ENCODE measurements around the gene BMP8A. TPM values are rescaled to one million over a fixed set of nuclear protein-coding genes. Genes with fewer than 3 reads are reported as not detected.
A peak's percentile ranks its signal among the peaks of the same experiment; 100 is the strongest.
"Not testable (repeated sequence)": the region's sequence is repeated elsewhere in the genome, so short reads cannot be mapped to it uniquely, and the experiment has no call there.

BMP8A gene
- total RNA-seq, 1 donor from 2014 or later: not detected

GRCh38 chr1:39516841-39517240, 25.4 kb downstream of the BMP8A start:
- H3K4me1 Mint-ChIP-seq (ENCODE audit: unreplicated experiment); H3K27me3 Mint-ChIP-seq (ENCODE audit: unreplicated experiment); DNase-seq (ENCODE audit: low spot score); H3K27ac Mint-ChIP-seq (ENCODE audit: unreplicated experiment); H3K36me3 Mint-ChIP-seq (ENCODE audit: low read depth, unreplicated experiment); H3K9me3 Mint-ChIP-seq (ENCODE audit: unreplicated experiment); H3K4me3 Mint-ChIP-seq (ENCODE audit: unreplicated experiment): not testable (repeated sequence)

GRCh38 chr1:39517936-39518335, 26.5 kb downstream of the BMP8A start:
- not testable (repeated sequence) for H3K27ac Mint-ChIP-seq (ENCODE audit: unreplicated experiment); H3K9me3 Mint-ChIP-seq (ENCODE audit: unreplicated experiment); H3K4me3 Mint-ChIP-seq (ENCODE audit: unreplicated experiment); DNase-seq (ENCODE audit: low spot score); H3K36me3 Mint-ChIP-seq (ENCODE audit: low read depth, unreplicated experiment); H3K4me1 Mint-ChIP-seq (ENCODE audit: unreplicated experiment); H3K27me3 Mint-ChIP-seq (ENCODE audit: unreplicated experiment)

GRCh38 chr1:39519376-39519775, 27.9 kb downstream of the BMP8A start:
- H3K27ac Mint-ChIP-seq (ENCODE audit: unreplicated experiment); H3K9me3 Mint-ChIP-seq (ENCODE audit: unreplicated experiment); H3K4me1 Mint-ChIP-seq (ENCODE audit: unreplicated experiment); H3K36me3 Mint-ChIP-seq (ENCODE audit: low read depth, unreplicated experiment); H3K27me3 Mint-ChIP-seq (ENCODE audit: unreplicated experiment); H3K4me3 Mint-ChIP-seq (ENCODE audit: unreplicated experiment); DNase-seq (ENCODE audit: low spot score): not testable (repeated sequence)

- H3K4me3 Mint-ChIP-seq (ENCODE audit: unreplicated experiment); H3K4me1 Mint-ChIP-seq (ENCODE audit: unreplicated experiment); H3K36me3 Mint-ChIP-seq (ENCODE audit: low read depth, unreplicated experiment); H3K27ac Mint-ChIP-seq (ENCODE audit: unreplicated experiment); DNase-seq (ENCODE audit: low spot score); H3K9me3 Mint-ChIP-seq (ENCODE audit: unreplicated experiment); H3K27me3 Mint-ChIP-seq (ENCODE audit: unreplicated experiment): not testable (repeated sequence)
Measured at GRCh38 chr1:39522221-39522620, 30.8 kb downstream of the BMP8A start.

GRCh38 chr1:39522661-39523567, 31.5 kb downstream of the BMP8A start:
- Mint-ChIP-seq H3K36me3 (ENCODE audit: low read depth, unreplicated experiment) (peaks cover 3% of the 10 kb centered on the region), H3K4me1 (ENCODE audit: unreplicated experiment) (no peaks in the 10 kb centered on the region), H3K27me3 (ENCODE audit: unreplicated experiment) (peaks cover 7% of the 10 kb centered on the region), H3K27ac (ENCODE audit: unreplicated experiment) (peak overlapping the region; percentile 30), H3K4me3 (ENCODE audit: unreplicated experiment) (no peak overlapping the region), H3K9me3 (ENCODE audit: unreplicated experiment) (no peaks in the 10 kb centered on the region)
- no peak for DNase-seq (ENCODE audit: low spot score)
- no peak for TF ChIP-seq CTCF (IDR thresholded peaks at IDR 0.05; ENCODE audit: unreplicated experiment)

- DNase-seq (ENCODE audit: low spot score): no peak
- Mint-ChIP-seq H3K36me3 (ENCODE audit: low read depth, unreplicated experiment) (peaks cover 5% of the 10 kb centered on the region), H3K27ac (ENCODE audit: unreplicated experiment) (no peak overlapping the region), H3K27me3 (ENCODE audit: unreplicated experiment) (peaks cover 5% of the 10 kb centered on the region), H3K9me3 (ENCODE audit: unreplicated experiment) (no peaks in the 10 kb centered on the region), H3K4me3 (ENCODE audit: unreplicated experiment) (no peak overlapping the region), H3K4me1 (ENCODE audit: unreplicated experiment) (no peaks in the 10 kb centered on the region)
- no peak for TF ChIP-seq CTCF (IDR thresholded peaks at IDR 0.05; ENCODE audit: unreplicated experiment)
Measured at GRCh38 chr1:39524171-39524570, 32.7 kb downstream of the BMP8A start.

All from endothelial cell (in vitro differentiated cells).